ENCODE results near the gene SARDH. TPM values are rescaled to one million over a fixed set of nuclear protein-coding genes. Genes with fewer than 3 reads are reported as not detected.

The SARDH gene
- total and polyA plus RNA-seq, 11 donors, result 0.19 to 1.7 (median 0.69) TPM

DNA sequence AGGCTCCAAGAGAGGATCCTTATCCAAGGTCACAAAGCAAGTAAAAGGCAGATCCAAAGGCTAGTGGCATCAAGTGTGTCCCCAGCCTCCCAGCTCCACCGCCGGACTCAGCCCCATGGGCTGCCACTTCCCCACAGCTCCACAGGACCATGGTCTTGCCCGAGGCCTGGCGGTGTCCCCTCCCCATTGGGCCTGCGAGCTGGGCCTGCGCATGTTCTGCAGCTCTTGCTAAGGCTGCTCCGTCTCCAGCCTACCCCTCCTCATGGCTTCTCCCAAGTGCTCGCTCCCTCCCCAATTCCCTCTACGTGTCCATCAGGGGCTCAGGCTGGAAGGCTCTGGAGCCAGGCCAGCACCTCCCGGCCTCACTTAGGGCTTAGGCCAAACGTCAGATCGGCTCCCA lies 72.6 kb downstream of the SARDH start:
- WGBS, 4 donors, result 79 to 91% (median 82%) methylated on average over 12 of the region's 12 CpGs

DNA sequence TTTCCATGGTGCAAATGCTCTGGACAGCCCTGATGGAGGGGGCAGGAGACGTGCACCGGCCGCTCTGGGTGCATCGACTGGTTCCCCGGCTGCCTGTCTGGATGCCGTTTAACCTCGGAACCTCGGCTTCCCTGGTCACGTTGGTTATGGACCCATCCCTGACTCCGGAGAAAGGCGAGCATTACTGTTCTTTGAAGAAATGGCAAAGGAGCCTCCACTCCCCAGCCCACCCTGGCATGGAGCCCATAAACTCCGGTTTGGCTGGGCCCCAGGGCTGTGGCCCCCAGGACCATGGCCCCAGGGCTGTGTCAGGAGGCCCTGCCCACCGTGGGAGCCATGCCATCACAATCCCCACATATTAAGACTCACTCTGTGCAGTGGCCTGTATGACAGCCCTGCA lies 73.1 kb downstream of the SARDH start:
- DNase-seq (no peak), ATAC-seq (no peak)
- Histone ChIP-seq H3K36me3 (no peaks in the 10 kb centered on the region), H3K27me3 (peaks cover 0 to 21% (median 5%) of the 10 kb centered on the region in 9 donors), H3K9me3 (no peaks in the 10 kb centered on the region), H3K4me1 (peaks cover 0 to 8% (median 0%) of the 10 kb centered on the region in 12 donors), H3K27ac (no peak overlapping the region), H3K4me3 (no peak overlapping the region)
- TF ChIP-seq, protein P1, sequence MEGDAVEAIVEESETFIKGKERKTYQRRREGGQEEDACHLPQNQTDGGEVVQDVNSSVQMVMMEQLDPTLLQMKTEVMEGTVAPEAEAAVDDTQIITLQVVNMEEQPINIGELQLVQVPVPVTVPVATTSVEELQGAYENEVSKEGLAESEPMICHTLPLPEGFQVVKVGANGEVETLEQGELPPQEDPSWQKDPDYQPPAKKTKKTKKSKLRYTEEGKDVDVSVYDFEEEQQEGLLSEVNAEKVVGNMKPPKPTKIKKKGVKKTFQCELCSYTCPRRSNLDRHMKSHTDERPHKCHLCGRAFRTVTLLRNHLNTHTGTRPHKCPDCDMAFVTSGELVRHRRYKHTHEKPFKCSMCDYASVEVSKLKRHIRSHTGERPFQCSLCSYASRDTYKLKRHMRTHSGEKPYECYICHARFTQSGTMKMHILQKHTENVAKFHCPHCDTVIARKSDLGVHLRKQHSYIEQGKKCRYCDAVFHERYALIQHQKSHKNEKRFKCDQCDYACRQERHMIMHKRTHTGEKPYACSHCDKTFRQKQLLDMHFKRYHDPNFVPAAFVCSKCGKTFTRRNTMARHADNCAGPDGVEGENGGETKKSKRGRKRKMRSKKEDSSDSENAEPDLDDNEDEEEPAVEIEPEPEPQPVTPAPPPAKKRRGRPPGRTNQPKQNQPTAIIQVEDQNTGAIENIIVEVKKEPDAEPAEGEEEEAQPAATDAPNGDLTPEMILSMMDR (IDR thresholded peaks at IDR 0.05), result no peak
- no peak for TF ChIP-seq POLR2A (IDR thresholded peaks at IDR 0.05)
- WGBS, 4 donors, result 87 to 94% (median 93%) methylated on average over 13 of the region's 13 CpGs
- intact Hi-C loops (cut with DNase I), result loop anchor here in 1 of 10 donors (10.0 kb wide), 1 partner anchor 50 kb away; no protein-coding TSS in a partner anchor

More for the DNA sequence above, 72.6 kb downstream of the SARDH start:
- intact Hi-C loops (cut with DNase I), result loop anchor here in 1 of 10 donors (10.0 kb wide), 1 partner anchor 49 kb away; no protein-coding TSS in a partner anchor
- no peak for TF ChIP-seq POLR2A (IDR thresholded peaks at IDR 0.05)
- no peak for ATAC-seq
- Histone ChIP-seq H3K4me3 (no peak overlapping the region), H3K27me3 (peaks cover 0 to 17% (median 3%) of the 10 kb centered on the region in 9 donors), H3K27ac (no peak overlapping the region), H3K9me3 (no peaks in the 10 kb centered on the region), H3K36me3 (no peaks in the 10 kb centered on the region), H3K4me1 (peaks cover 0 to 8% (median 0%) of the 10 kb centered on the region in 12 donors)
- DNase-seq, result no peak

GRCh38 chr9:133664173-133665050 lies 73.7 kb downstream of the SARDH start:
- no peak for ATAC-seq
- Histone ChIP-seq H3K27ac (no peak overlapping the region), H3K4me3 (no peak overlapping the region), H3K4me1 (peaks cover 0 to 10% (median 0%) of the 10 kb centered on the region in 12 donors), H3K36me3 (no peaks in the 10 kb centered on the region), H3K27me3 (peaks cover 0 to 28% (median 6%) of the 10 kb centered on the region in 9 donors), H3K9me3 (no peaks in the 10 kb centered on the region)
- intact Hi-C loops (cut with DNase I), result loop anchor here in 1 of 10 donors (10.0 kb wide), 1 partner anchor 50 kb away; no protein-coding TSS in a partner anchor
- WGBS, 4 donors, result 78 to 89% (median 84%) methylated on average over 18 to 27 of the region's 27 CpGs
- TF ChIP-seq, protein P1 (IDR thresholded peaks at IDR 0.05), result no peak
- no peak for TF ChIP-seq POLR2A (IDR thresholded peaks at IDR 0.05)
- no peak for DNase-seq

DNA sequence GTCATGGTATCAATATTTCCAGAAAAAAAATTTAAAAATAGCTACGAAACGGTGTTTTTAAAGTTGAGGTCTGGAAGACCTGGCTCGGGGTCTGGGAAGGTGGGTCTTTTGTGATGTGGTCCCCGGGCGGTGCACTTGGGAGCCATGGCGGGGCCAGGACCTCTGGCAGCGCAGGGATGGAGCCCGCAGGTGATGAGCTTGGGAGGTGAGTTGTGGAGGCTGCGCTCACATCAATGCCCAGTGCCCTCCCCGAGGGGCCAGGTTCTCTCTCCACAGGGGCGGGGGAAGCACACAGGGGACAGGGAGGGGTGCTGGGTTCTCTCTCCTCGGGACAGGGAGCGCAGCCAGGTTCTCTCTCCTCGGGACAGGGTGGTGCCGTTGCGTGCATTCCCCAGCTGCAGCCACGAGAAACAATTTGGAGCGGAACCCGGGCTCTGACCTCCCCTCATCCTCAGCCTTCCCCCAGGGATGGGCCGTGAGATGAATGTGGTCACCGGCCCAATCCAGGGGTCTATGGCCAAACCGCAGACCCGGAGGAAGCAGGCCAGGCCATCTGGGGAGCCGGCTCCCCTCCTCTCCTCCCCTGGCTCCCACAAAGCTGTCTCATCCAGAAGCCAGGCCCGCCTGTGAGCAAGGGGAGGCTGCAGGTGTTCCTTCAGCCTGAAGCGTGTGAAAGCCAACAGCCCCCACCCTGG lies 76.2 kb downstream of the SARDH start:
- intact Hi-C loops (cut with DNase I), result loop anchor here in 1 of 10 donors (10.0 kb wide), 1 partner anchor 53 kb away; no protein-coding TSS in a partner anchor
- Histone ChIP-seq H3K27ac (no peak overlapping the region), H3K27me3 (peaks cover 0 to 43% (median 11%) of the 10 kb centered on the region in 9 donors), H3K4me1 (peaks cover 0 to 21% (median 13%) of the 10 kb centered on the region in 12 donors), H3K4me3 (no peak overlapping the region), H3K9me3 (no peaks in the 10 kb centered on the region), H3K36me3 (no peaks in the 10 kb centered on the region)
- WGBS, 4 donors, result 83 to 88% (median 84%) methylated on average over 22 to 26 of the region's 26 CpGs
- no peak for TF ChIP-seq POLR2A (IDR thresholded peaks at IDR 0.05)
- TF ChIP-seq, protein P1 (IDR thresholded peaks at IDR 0.05), result no peak
- DNase-seq, result no peak
- no peak for ATAC-seq

All from heart left ventricle (tissue), 16 donors.